C4-2B (cell line): ENCODE results near the gene MEIOB.

Experiments
- CTCF ChIP-seq: fragments of 450-650 bp; conservative IDR thresholded peaks from 2 replicates; pipeline ENCODE4 v1.5.1; 2017; ENCODE audit warnings: mild to moderate bottlenecking
- ZFX ChIP-seq: fragments of 450-650 bp; IDR thresholded peaks from 2 replicates; pipeline ENCODE4 v1.6.1; 2017

GRCh38 chr16:1821861-1822611 is 49.9 kb downstream of the MEIOB start:
- TF ChIP-seq CTCF (no peak), ZFX (no peak)
